Type B pancreatic cell (in vitro differentiated cells): ENCODE data around the gene ACSS2. TPM values are rescaled to one million over a fixed set of nuclear protein-coding genes. Genes with fewer than 3 reads are reported as not detected.

Experiments
- DNase-seq: peaks from one replicate; pipeline ENCODE4 v3.0.0; 2021; ENCODE audit warnings: mixed read lengths; ENCODE audit not compliant: unreplicated experiment; ENCODE audit errors: extremely low spot score
- H3K27ac Mint-ChIP-seq: 2 replicates; pipeline ENCODE4 v1.8.0; 2021; ENCODE audit warnings: mild to moderate bottlenecking, mixed read lengths
- H3K27me3 Mint-ChIP-seq: 2 replicates; pipeline ENCODE4 v1.8.0; 2021; ENCODE audit warnings: mixed read lengths
- H3K36me3 Mint-ChIP-seq: 2 replicates; pipeline ENCODE4 v1.8.0; 2021; ENCODE audit warnings: mixed read lengths
- H3K4me1 Mint-ChIP-seq: one replicate; pipeline ENCODE4 v1.8.0; 2021; ENCODE audit warnings: mixed read lengths; ENCODE audit not compliant: unreplicated experiment
- H3K4me3 Mint-ChIP-seq: 2 replicates; pipeline ENCODE4 v1.8.0; 2021; ENCODE audit warnings: mild to moderate bottlenecking, mixed read lengths
- H3K9me3 Mint-ChIP-seq: 2 replicates; pipeline ENCODE4 v1.8.0; 2021; ENCODE audit warnings: mixed read lengths
- CTCF ChIP-seq: fragments of 200-600 bp; sonication (generic); conservative IDR thresholded peaks from 2 replicates; pipeline ENCODE4 v1.5.0; 2021; ENCODE audit warnings: antibody characterized with exemption, mild to moderate bottlenecking
- total RNA-seq: library from RNA; stranded (reverse); gene quantifications from 2 replicates; pipeline ENCODE4 v1.2.1, GENCODE V29; 2021; ENCODE audit warnings: low replicate concordance

ACSS2 gene
- total RNA-seq, 1 donor from 2014 or later = 59.2 TPM

- Mint-ChIP-seq H3K9me3 (no peaks in the 10 kb centered on the region), H3K27ac (no peak overlapping the region), H3K4me1 (peaks cover 10% of the 10 kb centered on the region), H3K36me3 (peaks cover 17% of the 10 kb centered on the region), H3K27me3 (no peaks in the 10 kb centered on the region), H3K4me3 (no peak overlapping the region)
- no peak for TF ChIP-seq CTCF
- DNase-seq = no peak
Observed at GRCh38 chr20:34947336-34947735, 70.9 kb downstream of the ACSS2 start.

GRCh38 chr20:34948030-34948429, 71.6 kb downstream of the ACSS2 start:
- H3K9me3 Mint-ChIP-seq = no peaks in the 10 kb centered on the region
- no peak overlapping the region for H3K4me3 Mint-ChIP-seq
- peaks cover 16% of the 10 kb centered on the region for H3K4me1 Mint-ChIP-seq
- TF ChIP-seq CTCF = no peak
- H3K36me3 Mint-ChIP-seq = peaks cover 12% of the 10 kb centered on the region
- DNase-seq = no peak
- no peak overlapping the region for H3K27ac Mint-ChIP-seq
- H3K27me3 Mint-ChIP-seq = no peaks in the 10 kb centered on the region

- Mint-ChIP-seq H3K27ac (no peak overlapping the region), H3K36me3 (peaks cover 5% of the 10 kb centered on the region)
Observed at GRCh38 chr20:34949120-34949519, 72.7 kb downstream of the ACSS2 start.

GRCh38 chr20:34951252-34951651, 74.8 kb downstream of the ACSS2 start:
- DNase-seq = no peak
- no peak for TF ChIP-seq CTCF
- Mint-ChIP-seq H3K36me3 (peaks cover 1% of the 10 kb centered on the region), H3K4me1 (peaks cover 37% of the 10 kb centered on the region), H3K9me3 (no peaks in the 10 kb centered on the region), H3K27ac (peak overlapping the region; percentile 16), H3K4me3 (no peak overlapping the region), H3K27me3 (peaks cover 4% of the 10 kb centered on the region)

More at GRCh38 chr20:34949120-34949519, 72.7 kb downstream of the ACSS2 start:
- DNase-seq = no peak
- TF ChIP-seq CTCF = no peak
- no peaks in the 10 kb centered on the region for H3K9me3 Mint-ChIP-seq
- no peak overlapping the region for H3K4me3 Mint-ChIP-seq
- no peaks in the 10 kb centered on the region for H3K27me3 Mint-ChIP-seq
- peaks cover 18% of the 10 kb centered on the region for H3K4me1 Mint-ChIP-seq

- peaks cover 4% of the 10 kb centered on the region for H3K27me3 Mint-ChIP-seq
- TF ChIP-seq CTCF = no peak
- no peaks in the 10 kb centered on the region for H3K36me3 Mint-ChIP-seq
- peak overlapping the region; percentile 13 for H3K4me3 Mint-ChIP-seq
- peaks cover 41% of the 10 kb centered on the region for H3K4me1 Mint-ChIP-seq
- no peaks in the 10 kb centered on the region for H3K9me3 Mint-ChIP-seq
- DNase-seq = no peak
- H3K27ac Mint-ChIP-seq = peak overlapping the region; percentile 16
Observed at GRCh38 chr20:34951652-34952051, 75.2 kb downstream of the ACSS2 start.

- DNase-seq = no peak
- no peak for TF ChIP-seq CTCF
- H3K4me3 Mint-ChIP-seq = peak overlapping the region; percentile 73
- H3K27ac Mint-ChIP-seq = peak overlapping the region; percentile 85
- no peaks in the 10 kb centered on the region for H3K36me3 Mint-ChIP-seq
- H3K9me3 Mint-ChIP-seq = peaks cover 4% of the 10 kb centered on the region
- H3K27me3 Mint-ChIP-seq = peaks cover 4% of the 10 kb centered on the region
- peaks cover 46% of the 10 kb centered on the region for H3K4me1 Mint-ChIP-seq
Observed at GRCh38 chr20:34952671-34953070, 76.3 kb downstream of the ACSS2 start.
